HG02885 (cell line): ENCODE data around the gene FFAR2.
"Not testable (repeated sequence)": the region's sequence is repeated elsewhere in the genome, so short reads cannot be mapped to it uniquely, and the experiment has no call there.

ENCODE experiments used
- ATAC-seq: cut with Tn5 transposase; IDR thresholded peaks from one replicate; pipeline ENCODE4 v1.9.1; 2021; ENCODE audit warnings: mild to moderate bottlenecking; ENCODE audit not compliant: unreplicated experiment, poor library complexity

Gene FFAR2

GRCh38 chr19:35421362-35421761 lies 26.7 kb upstream of the FFAR2 start:
- ATAC-seq, result no peak

GRCh38 chr19:35423406-35423805 lies 24.7 kb upstream of the FFAR2 start:
- not testable (repeated sequence) for ATAC-seq

- ATAC-seq, result no peak
Observed at GRCh38 chr19:35425682-35426081, 22.4 kb upstream of the FFAR2 start.

- ATAC-seq, result no peak
Observed at GRCh38 chr19:35427187-35427586, 20.9 kb upstream of the FFAR2 start.

GRCh38 chr19:35429698-35430408 lies 18.2 kb upstream of the FFAR2 start:
- no peak for ATAC-seq

GRCh38 chr19:35430409-35431144 lies 17.5 kb upstream of the FFAR2 start:
- no peak for ATAC-seq

- ATAC-seq, result no peak
Observed at GRCh38 chr19:35431145-35431807, 16.8 kb upstream of the FFAR2 start.

GRCh38 chr19:35432911-35433310 lies 15.1 kb upstream of the FFAR2 start:
- ATAC-seq, result no peak

GRCh38 chr19:35433448-35433847 lies 14.6 kb upstream of the FFAR2 start:
- ATAC-seq, result no peak

GRCh38 chr19:35435896-35436295 lies 12.2 kb upstream of the FFAR2 start:
- no peak for ATAC-seq

GRCh38 chr19:35436477-35437405 lies 11.3 kb upstream of the FFAR2 start:
- ATAC-seq, result no peak

- ATAC-seq, result no peak
Observed at GRCh38 chr19:35437406-35437951, 10.6 kb upstream of the FFAR2 start.

- ATAC-seq, result no peak
Observed at GRCh38 chr19:35438096-35438495, 10.0 kb upstream of the FFAR2 start.

GRCh38 chr19:35438527-35438926 lies 9.5 kb upstream of the FFAR2 start:
- no peak for ATAC-seq

GRCh38 chr19:35439921-35440320 lies 8.1 kb upstream of the FFAR2 start:
- no peak for ATAC-seq

GRCh38 chr19:35442091-35442490 lies 6.0 kb upstream of the FFAR2 start:
- ATAC-seq, result no peak

GRCh38 chr19:35444735-35445134 lies 3.3 kb upstream of the FFAR2 start:
- no peak for ATAC-seq

- ATAC-seq, result no peak
Observed at GRCh38 chr19:35445826-35446593, 2.0 kb upstream of the FFAR2 start.

GRCh38 chr19:35449359-35450043 lies 1.4 kb downstream of the FFAR2 start:
- no peak for ATAC-seq
